NCI-H1105 (cell line): ENCODE measurements around the gene LVRN.

Experiments
- DNase-seq: peaks from one replicate; lab custom pipeline; 2025; lab: John Stamatoyannopoulos, UW

LVRN gene

DNA sequence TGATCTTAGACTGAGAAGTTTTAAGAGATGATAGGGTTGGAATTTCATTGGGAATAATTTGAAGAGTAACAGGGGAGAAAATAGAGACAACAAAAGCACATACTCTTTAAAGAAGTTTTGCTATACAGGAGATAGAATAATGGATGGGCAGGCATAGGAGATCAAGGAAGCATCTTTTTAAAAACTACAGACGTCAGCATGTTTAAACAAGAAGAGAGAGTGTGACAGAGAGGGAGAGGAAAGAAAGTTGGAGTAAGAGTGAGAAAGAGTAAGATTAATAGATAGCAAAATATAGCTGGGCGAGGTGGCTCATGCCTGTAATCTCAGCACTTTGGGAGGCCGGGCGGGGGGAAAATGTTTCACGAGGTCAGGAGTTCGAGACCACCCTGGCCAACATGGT, 5.3 kb upstream of the LVRN start:
- DNase-seq, result no peak

DNA sequence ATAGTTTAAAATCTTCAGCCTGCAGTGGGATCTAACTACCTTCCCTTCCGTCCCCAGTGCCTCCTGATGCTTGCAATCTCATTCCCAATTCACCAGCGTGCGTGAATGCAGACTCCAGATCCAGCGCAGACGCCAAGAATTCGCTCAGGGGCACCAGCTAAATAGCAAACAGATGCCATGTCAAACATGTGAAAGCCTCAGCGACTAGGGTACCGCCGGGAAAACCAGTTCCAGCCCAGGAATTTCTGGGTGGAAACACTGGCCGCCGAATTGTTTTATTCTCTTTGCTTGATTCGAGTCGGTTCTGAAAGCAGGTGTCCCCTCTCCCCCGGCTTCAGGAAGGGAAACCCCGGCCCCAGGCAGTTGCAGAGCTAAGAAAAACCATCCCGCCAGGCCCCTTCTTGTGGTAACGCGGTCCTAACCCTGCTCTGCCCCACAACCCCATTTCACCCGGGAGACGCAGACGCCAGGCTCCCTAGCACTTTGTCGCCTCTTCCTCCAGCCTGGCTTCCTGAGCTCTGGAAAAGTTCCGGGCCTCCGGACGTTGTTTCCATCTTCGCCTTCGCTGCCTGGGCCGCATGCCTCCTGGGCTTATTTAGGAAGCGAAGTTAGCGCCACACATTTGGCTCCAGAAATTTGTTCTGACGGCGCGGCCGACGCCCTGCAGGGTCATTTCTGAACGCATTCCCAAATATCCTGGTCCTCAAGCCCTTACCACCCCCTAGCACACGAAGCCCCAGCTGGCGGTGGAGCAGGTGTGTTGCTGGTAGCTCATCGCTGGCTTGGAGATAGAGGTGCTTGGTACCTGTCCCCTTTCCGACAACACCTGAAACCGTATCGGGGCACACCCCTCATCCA, 665 bp upstream of the LVRN start:
- DNase-seq, result no peak

DNA sequence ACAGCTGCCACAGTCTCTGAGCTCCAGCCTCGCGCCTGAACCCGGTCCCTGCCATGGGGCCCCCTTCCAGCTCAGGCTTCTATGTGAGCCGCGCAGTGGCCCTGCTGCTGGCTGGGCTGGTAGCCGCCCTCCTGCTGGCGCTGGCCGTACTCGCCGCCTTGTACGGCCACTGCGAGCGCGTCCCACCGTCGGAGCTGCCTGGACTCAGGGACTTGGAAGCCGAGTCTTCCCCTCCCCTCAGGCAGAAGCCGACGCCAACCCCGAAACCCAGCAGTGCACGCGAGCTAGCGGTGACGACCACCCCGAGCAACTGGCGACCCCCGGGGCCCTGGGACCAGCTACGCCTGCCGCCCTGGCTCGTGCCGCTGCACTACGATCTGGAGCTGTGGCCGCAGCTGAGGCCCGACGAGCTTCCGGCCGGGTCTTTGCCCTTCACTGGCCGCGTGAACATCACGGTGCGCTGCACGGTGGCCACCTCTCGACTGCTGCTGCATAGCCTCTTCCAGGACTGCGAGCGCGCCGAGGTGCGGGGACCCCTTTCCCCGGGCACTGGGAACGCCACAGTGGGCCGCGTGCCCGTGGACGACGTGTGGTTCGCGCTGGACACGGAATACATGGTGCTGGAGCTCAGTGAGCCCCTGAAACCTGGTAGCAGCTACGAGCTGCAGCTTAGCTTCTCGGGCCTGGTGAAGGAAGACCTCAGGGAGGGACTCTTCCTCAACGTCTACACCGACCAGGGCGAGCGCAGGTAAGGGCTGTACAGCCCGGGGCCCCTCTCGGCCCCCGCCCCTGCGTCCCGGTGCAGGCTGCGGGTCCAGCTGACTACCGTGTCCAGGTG, 509 bp downstream of the LVRN start:
- no peak for DNase-seq

DNA sequence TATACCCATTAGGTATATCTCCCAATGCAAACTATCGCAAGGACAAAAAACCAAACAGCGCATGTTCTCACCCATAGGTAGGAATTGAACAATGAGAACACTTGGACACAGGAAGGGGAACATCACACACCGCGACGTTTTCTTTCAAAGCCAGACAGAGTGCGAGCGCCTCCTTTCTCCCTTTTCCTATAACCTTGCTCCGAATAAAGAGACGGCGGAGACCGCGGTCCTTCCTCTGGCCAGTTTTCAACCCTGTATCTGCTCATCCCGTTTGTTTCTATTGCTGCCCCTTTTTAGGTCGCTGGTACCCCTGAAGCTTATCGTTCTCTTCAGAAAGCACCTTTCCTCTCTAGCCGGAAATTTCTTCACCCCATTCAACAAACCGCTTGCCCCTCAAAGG, 1.3 kb downstream of the LVRN start:
- DNase-seq, result no peak

DNA sequence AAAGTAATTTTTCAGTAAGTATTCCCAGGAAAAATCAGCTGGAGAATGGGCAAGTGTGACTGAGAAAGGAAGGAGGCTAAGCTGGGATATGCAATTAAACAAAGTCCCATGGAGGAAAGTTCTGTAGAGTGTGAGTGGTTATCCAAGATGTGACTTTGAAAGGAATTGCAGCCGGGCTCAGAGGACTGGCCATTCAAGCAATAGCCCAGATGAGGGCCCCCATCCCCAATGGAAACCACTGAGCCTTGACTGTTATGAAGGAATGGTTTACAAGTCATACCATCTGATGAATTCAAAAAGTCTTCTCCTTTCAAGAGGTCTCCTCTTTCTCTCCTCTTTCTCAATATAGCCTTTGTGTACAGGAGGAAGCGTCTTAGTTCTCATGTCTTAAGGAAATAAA, 6.5 kb downstream of the LVRN start:
- no peak for DNase-seq

DNA sequence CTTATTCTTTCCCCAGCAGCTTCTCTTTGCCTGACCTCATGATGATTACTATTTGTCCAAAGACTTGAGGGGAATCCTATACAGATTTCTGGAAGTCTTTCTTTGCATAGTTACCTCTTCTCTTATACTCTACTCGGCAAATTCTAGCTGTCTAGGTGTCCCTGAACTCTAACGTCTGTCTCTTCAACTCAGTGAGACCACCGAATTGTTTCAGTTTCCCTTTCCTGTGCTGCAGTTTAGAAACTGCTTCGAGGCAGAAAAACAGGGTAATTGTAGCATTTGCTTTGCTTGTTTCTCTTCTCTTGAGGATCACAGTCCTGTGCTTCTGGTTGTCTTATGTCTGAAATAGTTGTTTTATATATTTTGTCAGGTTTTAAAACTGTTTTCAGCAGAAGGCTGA, 14.8 kb downstream of the LVRN start:
- no peak for DNase-seq

DNA sequence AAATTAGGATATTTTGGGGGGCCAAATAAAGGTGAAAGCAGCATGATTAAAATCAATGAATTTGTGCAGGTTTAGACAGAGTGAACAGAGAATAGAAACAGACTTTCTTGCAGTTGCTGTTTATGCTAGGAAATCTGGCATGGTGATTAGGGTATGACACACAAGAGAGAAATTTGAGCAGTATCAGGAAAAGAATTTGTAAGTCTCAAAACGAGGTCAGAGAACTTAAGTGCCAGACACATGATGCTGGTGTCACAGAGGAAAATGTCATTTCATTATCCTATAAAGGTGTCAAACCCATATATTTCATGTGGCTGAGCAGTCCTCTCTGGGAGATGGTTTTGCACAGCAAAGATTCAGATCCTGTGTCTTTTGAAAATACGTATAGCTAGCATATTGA, 15.7 kb downstream of the LVRN start:
- no peak for DNase-seq

DNA sequence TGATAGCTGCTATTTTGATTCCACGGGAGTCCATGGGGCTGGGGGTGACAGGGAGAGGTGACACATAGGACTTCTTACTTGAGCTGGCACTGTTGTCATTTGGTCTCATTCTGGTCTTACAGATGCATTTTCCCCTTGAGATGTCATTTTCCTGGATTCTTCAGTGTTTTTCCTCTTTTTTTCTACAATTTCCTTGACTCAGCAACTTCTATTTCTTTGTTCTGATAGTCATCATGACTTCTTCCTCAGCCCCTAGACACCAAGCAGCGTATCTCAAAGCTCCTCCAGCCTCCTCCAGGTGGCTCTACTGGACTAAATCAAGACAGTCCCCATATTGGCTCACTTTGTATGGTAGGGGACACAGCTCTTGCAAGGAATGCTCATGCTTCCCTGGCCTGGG, 16.5 kb downstream of the LVRN start:
- DNase-seq, result no peak

DNA sequence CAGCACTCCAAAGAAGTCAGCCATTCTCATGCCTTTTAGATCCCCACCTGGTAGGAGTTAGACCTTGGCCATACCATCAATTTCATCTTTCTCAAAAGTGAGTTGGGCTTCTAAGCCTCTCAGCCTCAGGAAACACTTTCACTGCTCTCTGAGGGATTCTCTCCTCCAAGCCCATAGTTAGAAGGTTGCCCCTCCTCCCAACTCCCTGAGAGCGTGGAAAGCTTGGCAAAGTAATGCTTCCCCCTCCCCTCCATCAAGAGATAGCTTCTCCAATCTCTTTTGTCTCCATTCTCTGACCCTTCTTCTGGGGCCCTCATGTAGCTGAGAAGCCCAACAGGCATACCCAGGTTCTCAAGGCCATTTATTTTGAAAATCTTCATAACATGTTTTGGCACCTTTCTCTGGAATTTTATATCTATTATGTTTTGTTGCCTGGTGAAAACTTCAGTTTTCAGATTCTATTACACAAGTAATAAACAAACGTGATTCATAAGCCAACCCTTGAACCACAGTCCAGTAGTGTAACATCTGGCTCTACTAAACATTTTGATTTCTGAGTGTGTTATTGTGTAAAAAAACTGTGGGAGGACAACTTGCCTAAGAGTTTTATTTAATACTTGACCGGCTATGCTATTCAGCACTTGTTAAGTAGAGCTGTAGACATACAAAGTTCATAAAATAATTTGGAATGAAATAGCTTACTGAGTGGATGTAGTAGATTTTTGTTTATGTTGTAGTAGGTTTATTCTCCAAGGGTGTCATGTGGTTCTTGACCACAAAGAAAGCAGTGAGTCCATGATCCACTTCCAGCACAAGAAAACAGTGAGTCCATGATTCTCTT, 17.1 kb downstream of the LVRN start:
- no peak for DNase-seq

DNA sequence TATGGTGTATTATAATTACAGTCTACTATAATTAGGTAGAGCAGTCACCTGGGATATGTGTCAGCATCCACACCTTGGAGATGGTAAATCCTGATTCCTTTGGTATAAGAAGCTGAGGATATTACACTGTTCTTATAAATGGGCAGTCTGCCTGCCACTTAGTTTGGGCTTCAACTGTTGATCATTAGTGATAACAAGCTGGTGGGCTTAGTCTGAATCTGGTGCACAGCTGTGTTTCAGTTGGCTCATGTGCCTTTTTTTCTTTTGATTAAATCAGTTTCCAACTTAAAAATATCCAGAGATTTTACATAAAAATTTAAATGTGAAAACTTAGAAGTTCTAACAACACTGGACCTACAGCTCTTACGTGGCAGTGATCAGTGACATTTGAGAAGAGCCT, 21.2 kb downstream of the LVRN start:
- no peak for DNase-seq

DNA sequence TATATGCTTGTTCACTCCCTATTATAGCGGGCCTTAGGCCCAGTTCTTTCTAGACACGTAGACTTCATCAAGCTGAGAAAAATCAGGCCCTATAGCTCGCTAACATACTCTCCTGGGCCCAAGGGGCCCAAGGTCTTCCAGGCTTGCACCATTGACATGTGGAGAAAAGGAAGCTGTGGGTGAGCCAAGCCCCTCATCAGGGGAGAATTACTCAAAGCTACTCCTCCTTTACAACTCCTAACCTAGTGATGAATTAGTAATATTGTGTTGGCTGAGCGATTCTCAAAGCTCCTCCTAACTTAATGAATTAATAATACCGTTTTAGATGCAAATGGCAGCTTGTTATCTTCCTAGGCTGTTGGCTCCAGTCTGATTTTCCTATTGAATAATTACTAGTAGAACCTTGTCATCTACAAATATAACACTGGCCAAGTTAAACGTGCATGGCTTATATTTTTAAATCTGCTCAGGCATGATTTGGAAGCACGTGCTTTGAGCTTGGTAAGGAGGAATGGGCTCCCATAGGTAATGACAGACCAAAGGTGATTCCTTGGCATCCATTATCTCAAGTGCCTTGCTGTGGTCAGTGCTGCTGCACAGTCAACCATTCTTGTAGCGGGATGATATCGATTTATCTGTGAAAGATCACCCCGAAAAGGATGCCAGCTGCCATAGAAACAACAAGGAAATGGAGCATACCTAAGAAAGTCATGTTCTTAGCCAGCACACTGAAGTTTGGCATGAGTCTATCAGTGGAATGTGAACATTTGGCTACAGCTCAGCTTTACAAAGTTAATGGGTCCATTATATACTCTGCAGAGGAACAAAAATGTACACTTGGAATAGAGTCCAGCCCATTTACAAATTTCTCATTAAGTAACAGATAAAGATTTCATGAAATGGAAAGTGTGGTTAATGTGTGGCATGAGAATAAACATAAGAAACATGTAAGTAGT, 23.8 kb downstream of the LVRN start:
- no peak for DNase-seq

DNA sequence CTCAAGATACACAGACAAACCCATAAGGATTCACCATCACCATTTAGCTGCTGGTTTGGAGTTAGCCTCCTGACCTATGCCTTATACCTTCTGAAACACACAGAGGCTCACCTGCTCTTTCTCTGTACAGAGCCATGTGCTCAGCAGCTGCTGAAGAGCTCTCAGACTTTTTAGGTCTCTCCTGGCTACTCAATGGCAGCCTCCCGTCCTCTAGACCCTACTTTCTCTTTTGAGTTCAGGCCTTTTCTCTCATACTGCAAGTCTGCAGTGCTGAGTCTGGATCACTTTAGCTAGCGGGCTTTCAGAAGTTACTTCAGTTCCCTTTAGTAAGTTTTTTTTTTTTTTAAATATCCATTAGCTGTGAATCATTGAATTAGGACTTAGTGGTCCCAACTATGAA, 25.7 kb downstream of the LVRN start:
- DNase-seq, result no peak

DNA sequence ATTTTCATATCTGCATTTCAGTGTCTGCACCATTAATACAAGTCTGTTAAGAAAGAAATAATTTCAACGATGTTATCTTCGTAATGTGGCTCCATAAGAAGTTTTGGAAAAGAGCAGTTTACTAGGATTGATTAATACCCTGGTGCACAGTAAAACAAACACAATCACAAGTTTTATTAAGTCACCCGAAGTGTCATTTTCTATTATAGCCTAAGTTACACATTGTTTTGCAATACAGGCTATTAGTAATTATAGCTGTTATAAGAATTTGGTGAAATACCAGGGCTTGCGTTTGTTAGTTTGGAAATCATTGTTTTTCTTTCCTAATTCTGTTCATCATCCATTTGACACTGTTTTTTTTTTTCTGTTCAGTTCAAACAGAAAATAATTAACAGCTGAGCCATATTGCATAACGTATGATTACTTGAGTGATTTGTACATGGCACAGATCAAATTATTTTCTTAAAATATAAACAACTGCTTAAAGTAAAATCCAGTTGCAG, 30.6 kb downstream of the LVRN start:
- DNase-seq, result no peak

DNA sequence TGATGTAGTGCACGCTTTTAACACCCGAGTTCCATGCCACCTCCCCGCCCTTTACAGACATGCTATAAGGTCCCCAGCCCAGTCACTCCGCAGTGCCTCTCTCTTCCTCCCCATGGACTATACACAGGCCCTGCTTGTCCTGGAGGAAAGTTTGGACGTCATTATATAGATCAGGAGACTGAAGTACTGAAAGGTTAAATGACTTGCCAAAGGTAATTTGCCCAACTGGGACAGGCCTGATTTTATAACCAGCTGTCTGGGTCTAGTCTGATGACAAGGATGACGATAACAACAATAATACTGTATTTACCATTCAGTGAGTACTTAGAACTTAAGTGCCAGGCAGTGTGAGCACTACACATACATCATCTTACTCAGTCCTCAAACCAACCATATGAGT, 33.1 kb downstream of the LVRN start:
- no peak for DNase-seq

DNA sequence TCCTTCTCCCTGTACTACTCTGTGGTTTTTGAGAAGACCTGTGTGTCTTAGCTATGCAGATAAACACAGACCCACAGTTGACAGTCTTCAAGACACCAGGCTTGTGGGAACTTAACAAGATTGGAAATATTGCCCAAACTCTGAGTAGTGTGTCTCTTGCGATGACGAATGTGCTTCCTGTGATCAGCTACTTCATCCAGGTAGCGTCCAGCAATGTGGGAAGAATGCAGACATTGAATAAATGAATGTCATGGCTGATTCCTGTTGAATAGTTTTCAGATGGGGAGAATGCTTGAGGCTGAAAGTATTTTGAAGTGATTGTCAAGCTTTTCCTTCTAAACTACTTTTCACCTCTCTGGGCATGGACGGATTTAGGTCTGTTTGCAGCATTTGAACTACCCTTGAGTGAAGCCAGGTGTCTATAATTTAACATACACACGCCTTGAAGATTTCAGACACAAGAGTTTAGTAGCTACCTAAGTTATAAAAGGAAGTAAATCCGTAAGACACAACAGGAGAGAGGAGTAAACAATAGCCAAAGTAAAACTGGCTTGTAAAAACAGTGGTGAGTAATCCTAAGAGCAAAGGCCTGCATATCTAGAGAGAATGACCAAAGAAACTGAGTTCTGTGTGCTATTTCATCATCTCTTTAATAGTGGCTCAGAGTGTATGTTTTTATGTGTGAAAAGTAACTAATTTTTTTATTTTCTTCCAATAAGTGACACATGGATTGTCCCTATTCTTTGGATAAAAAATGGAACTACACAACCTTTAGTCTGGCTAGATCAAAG, 40.0 kb downstream of the LVRN start:
- DNase-seq, result no peak

DNA sequence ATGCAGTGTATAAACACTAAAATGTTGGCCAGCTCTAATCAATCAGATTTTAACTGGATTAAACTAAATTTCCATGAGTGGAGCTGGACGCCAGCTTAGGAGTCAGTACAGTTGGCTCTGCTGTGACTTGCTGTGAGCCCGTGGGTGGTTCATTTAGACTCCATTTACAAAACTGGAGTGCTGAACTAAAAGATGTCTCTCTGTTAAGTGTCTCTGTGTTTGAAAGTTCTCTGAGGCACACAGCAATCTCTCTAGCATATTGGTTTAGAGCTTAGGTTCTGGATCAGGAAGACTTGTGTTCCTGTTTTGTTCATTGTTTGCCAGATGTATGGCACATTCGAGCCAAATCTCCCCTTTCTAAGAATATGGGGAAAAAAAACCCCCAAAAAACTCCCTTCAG, 42.0 kb downstream of the LVRN start:
- DNase-seq, result no peak

DNA sequence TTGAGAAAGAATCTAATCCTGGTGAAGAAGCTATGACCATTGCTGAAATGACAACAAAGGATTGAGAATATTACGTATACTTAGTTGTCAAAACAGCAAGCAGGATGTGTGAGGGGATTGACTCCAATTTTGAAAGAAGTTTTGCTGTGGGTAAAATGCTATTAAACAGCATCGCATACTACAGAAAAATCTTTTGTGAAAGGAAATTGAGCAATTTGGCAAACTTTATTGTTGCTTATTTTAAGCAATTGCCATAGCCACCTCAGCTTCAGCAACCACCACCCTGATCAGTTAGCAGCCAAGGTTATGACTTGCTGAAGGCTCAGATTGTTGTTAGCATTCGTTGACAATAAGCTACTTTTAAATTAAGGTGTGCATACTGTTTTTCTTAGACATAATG, 47.5 kb downstream of the LVRN start:
- DNase-seq, result no peak

DNA sequence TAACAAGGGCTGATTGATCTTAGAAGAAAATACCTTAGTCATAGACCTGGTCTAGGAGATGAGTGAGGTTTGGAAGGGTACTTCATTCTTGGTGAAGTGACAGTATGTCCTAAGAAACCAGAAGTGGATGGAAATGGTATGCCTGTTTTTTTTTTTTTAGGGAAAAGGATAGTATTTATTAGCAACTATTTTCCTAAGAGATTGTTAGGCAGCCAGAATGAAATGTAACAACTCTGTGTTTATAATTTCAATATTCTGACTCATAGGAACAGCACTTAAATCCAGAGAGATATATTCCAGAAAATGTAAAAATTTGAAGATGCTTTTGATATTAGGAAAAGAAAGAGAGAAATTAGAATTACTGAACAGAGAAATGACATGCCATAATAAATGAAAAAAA, 48.8 kb downstream of the LVRN start:
- DNase-seq, result no peak

DNA sequence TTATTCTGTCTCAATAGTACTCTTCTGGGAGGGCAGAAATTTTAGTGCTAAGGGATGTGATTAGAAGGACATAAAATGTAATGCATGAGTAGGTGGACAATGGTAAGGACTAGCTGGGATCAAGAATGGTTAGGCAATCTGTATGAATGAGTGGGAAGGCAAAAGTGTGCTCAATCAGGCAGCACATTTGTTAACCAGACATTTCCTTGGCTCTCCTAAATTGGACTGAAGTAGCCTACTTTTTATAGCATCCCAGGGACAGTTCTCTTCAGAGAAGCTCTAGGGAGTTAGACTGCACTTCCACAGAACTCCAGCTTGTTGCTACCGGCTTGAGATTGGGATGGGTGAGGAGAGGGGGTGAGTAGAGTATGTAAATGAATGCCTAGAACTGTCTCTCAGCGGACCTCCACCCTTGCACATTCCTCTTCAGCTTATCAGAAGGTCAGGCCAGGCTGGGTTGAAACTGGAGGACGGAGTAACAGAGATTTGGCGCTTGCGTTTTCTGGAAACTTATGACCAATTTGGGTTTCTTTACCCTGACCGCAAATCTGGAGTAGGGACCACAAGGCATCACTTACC, 51.0 kb downstream of the LVRN start:
- DNase-seq, result no peak

DNA sequence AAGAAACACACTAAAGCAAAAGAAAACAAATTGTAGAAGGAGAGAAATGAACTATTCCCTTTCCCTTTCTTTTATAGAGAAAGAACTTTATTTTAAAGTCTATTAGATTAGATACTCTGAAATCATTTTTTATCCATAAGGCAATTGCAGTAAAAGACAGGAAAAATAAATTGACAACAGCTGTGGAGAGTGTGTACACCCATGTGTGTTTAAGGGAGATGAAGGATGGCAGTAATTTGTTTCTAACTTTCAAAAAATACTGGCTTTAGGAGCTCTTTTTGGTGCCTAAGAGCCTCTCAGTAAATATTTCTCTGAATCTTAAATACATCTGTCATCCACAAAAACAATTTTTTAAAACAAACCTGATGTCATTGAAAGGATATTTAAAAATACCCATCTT, 51.7 kb downstream of the LVRN start:
- no peak for DNase-seq
